Stimulated activated CD4-positive, alpha-beta T cell treated with anti-CD3 and anti-CD28 coated beads, TNF-alpha, amount 100 ng/mL, for 48 hours (primary cell): ENCODE results near the gene RNH1.
A peak's percentile ranks its signal among the peaks of the same experiment; 100 is the strongest.

Experiments
- DNase-seq, 3 donors: peaks; one replicate each; pipeline ENCODE4 v3.0.0-alpha.2; 2020; ENCODE audit warnings: low read depth in 3 of 3

Gene RNH1

DNA sequence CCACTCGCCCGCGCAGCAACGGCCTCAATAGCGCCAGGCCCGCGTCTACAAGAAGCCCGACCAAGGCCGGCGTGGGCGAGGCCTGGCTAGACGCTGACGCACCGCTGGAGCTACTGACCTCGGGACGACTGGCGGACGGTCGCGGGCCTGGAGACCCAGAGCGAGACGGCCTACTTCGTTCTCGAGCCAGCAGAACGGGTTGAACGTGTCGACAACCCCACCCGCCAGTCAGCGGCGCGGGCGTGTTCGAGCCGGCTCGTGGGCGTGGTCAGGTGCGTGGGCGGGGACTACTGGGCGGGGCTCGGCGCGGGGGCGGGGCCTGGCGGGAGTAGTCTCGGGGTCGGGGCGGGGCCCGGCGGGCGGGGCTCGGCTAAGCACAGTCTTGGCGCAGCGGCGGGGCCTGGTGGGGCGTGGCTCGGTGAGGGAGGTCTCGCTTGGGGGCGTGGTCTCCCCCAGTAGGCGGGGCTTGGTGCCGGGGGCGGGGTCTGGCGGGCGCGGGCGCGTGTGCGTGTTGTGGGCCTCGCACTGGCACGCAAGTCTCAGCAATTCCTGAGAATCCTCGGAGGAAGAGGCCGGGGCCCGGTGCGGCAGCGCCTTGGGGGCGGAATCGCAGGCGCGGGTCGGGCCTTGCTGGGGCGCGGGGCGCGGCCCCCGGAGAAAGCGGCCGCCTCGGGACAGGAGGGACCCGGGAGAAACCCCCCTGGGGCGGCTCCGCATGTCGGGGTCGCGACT is at the start of gene RNH1:
RNH1 (minus strand) TSS at position 248 of the 732 bp plus-strand sequence. CDS start 5,080 bp downstream, outside the sequence.
- DNase-seq: peak; percentile 98 to 100 (median 100)

DNA sequence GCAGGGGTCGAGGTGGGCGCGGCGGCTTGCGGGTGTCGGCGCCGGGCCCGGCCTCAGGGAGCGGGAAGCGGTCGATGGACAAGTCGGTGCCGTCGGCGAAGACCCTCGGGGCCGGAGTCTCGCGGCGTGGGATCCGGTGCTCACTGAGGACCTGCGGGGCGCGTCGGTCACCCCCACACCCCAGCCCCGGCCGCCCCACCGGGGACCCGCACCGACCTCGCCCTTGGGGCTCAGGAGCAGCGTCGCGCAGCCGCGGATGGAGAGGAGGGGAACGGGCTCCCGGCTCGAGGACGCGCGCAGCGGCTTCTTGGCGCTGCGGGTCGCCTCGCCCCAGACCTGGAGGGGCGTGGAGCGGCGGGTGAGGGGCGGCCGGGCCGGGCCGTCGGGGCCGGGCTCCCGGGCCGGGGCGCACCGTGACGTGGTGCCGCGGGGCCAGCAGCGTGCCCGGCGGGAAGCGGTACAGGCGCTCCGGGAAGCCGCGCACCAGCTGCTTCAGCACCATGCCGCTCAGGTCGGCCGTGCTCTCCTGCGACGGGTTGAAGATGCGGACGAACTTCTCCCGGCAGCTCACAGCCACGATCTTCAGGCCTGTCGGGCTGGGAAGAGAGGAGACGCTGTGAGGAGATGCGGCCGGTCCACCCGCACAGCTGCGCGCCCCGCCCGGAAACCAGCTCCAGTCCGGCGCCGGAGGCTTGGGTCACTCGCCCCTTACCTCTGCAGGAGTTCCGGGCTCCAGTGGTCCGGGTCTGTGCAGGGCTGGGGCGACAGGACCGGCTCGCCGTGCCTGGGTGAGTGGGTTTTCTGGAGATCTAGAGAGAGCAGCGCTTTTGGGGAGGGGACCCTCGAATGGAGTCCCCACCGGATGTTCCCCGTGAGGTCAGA is 49.0 kb upstream of the RNH1 start:
- no peak for DNase-seq

DNA sequence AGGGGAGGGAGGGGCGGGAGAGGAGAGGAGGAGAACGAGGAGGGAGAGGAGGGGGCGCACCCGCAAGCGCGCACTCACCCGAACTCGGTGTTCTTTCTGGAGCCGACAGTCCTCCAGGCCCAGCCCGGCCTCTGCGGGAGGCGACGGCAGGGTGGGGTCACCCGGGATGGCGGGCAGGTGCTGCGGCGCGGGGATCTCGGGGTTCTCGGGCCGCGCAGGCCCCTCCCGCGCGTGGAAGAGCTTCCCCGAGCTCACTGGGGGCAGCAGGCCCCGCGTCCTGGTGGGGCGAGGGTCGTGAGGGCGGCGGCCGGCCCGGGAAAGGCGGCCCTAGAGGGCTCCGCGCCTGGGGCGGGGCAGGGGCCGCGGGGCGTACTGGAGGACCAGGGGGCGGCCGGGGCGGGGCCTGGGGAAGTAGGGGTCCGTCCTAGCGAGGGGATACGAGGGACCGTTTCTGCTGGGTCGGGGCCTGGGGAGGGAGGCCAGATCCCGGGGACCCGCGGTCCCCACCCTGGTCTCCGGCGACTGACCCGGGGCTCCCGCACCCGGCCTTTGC is 48.3 kb upstream of the RNH1 start:
- DNase-seq: no peak

DNA sequence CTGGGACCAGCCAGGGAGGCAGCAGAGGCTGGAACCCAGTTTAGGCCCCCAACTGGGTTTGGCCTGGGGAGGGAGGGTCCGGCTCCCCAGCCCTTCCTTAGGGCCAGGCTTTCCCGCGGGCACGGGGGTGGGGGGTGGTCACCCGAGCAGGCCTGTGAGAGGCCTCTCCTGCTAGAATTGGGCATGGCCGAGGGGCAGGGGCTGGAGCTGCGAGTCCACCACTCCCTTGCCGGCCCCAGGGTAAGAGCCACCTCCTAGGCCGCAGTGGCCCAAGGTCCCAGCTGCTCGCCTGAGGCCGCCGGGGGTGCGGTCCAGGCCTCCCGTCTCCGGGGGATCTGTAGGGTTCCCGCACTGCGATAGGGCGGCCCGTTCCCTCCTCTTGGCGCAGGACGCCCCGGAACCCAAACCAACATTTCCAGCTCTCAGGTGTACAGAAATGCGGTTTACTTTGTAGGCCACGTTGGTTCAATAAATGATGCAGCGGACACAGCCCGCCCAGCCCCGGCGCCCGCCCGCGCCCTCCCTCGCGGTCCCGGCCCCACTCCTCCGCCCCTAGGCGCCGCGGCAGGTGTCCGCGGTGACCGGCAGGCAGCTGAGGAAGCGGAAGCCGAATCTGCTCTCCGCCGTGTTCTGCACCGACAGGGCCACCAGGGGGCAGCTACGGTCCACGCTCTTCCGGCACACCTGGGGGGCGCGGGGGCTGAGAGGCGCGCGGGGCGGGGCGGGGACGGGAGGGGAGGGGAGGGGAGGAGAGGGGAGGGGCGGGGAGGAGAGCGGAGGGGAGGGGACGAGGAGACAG is 47.6 kb upstream of the RNH1 start:
- DNase-seq: peak in 2 of 3 donors; percentile 45 to 73

DNA sequence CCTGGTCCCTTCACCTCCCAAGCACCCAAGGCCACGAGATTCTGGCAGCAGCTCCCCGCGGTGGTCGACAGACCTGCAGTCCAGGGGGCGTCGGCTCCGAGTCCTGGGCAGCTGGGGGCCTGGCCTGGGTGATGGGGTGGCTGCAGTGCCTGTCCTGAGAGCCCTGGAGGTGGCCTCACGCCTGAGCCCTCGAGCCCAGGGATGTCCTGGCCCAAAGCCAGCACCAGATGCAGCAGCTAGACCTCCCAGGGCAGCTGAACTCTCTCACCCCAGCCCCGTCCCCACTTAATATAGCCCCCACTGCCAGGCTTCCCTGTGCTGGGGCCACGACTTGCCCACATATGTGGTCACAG is 46.9 kb upstream of the RNH1 start:
- no peak for DNase-seq

DNA sequence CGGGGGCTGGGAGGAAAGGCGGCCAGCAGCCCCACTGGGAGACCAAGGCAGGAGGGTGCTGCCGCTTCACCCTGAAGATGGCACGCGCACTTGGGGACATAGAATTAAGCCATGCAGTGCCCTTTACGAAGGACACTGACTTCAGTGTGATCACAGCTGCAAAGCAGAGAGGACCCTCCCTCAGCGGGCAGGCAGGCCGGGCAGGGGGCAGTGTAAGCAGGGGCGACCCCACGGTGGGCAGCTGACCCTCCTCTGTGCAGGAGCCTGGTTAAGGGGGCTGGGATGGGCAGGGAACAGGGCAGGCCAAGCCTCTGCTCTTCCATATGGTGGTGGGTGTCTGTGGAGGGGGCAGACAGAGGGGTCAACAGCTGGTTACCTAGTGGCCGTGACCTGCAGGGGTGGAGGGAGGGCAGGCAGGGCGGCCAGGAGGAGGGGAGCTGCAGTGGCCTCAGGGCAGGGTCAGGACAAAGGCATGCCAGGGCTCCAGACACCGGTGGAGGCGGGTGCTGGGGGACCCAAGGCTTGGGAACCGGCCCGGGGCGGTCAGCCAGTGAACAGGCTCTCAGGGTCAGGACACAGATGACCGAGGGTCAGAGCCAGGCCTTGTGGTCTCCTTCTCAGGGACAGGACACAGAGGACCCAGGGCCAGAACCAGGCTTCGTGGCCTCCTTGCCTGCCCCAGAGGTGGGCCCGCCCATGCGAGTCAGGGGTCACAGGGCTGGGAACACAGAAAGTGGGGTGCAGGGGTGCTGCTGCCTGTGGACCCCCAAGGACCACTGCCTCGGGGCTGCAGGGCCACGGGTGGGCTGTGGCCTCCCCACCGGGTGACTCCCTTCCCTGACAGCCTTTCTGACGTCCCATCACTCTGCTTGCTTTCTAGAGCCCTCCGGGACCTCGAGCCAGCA is 46.3 kb upstream of the RNH1 start:
- DNase-seq: no peak

DNA sequence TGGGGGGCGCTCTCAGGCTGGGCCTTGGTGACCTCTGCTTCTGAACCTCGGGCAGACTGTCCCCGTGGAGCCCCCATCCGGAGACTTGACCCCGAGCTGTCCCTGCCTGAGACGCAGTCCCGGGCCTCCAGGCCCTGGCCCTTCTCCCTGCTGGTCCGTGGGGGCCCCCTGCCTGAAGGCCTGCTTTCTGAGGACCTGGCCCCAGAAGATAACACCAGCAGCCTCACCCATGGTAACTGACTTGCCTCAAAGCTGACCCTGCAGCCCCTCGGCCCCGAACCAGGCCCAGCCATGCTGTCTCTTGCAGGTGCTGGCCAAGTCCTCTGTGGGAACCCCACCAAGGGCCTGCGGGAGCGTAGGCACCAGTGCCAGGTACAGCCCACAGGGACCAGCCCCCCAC is 44.6 kb upstream of the RNH1 start:
- no peak for DNase-seq

DNA sequence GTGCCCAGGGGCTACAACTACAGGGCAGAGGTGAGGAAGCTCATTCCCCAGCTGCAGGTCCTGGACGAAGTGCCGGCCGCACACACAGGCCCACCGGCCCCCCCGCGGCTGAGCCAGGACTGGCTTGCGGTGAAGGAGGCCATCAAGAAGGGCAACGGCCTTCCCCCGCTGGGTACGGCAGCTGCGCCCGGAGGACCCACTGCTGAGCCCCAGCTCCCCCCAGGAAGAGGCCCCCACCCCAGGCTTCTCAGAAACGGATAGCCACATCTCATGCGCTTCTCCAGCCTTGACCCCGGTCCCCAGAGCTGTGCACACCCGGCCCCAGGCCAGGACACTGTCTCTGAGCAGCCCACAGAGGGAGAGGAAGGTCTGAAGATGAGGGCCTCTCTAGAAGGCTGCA is 44.1 kb upstream of the RNH1 start:
- DNase-seq: no peak

DNA sequence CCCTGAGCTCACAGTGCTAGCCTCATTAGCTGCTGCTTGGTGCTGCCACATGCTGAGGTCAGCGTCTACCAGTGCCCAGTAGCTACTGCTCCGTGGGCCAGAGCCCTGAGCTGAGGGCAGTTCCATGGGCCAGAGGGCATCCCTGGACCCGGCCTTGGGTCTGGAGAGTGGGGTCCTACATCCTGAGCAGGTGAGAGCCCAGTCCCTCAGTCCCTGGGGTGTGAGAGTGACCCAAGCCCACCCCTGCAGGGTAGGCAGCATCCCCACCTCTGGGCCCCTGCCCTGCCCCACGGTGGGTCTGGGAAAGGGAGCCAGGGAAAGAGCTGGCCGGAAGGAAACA is 43.7 kb upstream of the RNH1 start:
- no peak for DNase-seq

DNA sequence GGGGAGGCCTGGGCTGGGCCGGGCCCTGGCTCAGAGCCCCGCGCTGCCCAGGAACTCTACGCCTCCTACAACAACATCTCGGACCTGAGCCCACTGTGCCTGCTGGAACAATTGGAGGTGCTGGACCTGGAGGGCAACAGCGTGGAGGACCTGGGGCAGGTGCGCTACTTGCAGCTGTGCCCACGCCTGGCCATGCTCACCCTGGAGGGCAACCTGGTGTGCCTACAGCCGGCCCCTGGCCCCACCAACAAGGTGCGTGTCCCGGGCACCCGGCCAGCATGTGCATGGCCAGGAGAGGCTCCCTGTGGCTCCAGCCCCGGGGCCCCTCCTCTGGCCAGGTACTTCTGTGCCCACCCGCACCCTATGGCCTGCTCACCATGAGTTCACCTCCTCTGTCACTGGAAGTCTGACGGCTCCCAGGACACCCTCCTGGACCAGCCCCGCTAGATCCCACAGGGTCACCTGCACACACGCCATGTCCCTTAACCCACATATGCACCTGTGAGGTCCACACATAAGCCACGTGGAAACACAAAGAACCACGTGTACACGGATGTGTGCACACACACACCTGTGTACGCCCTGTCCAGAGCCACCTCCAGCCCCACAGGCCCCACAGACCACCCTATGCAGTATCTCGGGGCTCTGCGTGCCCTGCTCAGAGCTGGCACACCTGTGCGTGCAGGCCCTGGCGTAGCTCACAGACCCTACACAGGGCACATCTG is 43.1 kb upstream of the RNH1 start:
- DNase-seq: no peak

DNA sequence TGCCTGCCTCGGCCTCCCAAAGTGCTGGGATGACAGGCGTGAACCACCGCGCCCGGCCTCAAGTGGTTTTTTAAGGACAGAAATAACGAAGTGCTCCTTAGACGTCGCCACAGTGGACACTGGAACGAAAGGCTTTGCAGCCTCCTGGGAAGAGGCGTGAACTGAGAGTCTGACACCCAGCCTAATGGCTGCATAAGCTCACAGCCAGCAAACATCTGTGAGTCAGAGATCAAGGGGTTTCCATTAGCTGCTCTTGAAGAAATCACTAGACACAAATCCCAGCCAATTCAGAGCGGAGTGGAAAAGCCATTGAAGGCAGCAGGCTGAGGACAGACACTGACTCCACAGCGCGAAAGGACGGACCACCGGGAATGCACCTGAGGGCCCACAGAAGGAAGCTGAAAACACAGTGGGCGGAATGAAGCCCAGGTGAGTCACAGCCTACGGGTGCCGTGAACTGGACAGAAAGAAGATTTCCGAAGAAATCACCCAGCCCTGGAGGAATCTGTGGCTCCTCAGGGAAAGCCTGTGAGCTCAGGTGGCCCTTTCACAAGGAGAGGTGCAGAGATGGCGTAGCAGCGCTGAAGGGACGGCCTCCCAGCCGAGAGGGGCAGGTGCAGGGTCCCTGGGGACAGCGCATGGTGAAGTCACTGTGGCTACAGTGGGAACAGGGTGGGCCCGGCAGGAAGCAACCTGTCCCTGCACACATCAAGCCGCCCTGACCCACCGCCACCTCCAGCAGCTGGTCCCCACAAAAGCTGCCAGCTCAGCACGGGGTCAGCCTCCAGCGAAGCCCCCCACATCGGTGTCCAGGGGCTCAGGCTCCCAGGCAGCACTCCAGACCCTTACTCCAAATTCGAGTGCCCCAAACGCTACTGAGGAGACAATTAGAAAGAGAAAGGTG is 41.9 kb upstream of the RNH1 start:
- no peak for DNase-seq

DNA sequence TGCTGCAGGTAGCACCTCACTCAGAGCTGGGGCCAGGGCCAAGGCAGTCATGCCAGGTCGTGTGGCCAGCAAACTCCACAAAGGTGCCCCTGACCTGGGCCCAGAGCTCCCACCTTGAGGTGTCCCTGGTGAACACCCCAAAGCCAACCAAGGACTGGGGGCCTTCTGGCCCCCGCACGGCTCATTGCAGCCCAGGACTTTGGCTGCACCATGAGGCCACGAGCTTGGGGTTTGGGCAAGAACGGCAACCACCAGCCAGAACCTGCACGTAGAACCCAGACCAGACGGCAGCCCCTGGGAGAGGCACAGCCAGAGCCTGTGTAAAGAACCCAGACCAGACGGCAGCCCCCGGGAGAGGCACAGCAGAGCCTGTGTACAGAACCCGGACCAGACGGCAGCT is 38.1 kb upstream of the RNH1 start:
- DNase-seq: no peak

DNA sequence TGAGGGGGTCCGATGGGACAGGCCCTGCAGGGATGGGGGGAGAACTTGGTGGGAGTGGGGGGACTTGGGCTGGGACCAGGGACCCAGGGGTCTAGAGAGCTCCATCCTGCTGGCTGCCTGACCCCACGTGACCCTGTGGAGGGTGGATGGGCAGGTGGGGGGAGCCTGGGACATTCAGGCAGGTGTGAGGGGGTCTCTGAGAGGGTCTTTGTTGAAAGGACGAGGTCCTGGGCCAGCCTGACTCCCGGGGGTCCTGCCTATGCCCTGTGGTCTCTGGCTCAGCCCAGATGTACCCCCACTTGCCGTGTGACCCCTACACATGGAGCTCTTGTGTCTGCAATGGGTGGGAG is 37.8 kb upstream of the RNH1 start:
- no peak for DNase-seq

DNA sequence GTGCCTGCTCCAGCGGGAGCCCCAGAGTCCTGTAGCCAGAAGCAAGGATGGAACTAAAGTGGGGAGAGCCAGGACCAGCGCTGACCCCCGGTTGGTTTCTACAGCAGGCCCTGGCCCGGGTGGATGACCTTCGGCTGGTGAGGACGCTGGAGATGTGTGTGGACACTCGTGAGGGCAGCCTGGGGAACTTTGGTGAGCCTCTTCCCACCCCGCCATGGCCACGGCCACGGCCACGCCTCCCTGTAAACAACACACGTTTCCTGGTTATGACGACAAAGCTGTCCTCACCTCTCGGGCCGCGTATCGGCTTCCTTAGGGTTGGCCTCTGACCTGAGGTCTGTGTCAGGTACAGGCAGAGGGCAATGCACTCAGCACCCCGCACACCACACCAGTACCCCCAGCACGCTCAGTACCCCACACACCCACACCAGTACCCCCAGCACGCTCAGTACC is 34.4 kb upstream of the RNH1 start:
- DNase-seq: no peak

DNA sequence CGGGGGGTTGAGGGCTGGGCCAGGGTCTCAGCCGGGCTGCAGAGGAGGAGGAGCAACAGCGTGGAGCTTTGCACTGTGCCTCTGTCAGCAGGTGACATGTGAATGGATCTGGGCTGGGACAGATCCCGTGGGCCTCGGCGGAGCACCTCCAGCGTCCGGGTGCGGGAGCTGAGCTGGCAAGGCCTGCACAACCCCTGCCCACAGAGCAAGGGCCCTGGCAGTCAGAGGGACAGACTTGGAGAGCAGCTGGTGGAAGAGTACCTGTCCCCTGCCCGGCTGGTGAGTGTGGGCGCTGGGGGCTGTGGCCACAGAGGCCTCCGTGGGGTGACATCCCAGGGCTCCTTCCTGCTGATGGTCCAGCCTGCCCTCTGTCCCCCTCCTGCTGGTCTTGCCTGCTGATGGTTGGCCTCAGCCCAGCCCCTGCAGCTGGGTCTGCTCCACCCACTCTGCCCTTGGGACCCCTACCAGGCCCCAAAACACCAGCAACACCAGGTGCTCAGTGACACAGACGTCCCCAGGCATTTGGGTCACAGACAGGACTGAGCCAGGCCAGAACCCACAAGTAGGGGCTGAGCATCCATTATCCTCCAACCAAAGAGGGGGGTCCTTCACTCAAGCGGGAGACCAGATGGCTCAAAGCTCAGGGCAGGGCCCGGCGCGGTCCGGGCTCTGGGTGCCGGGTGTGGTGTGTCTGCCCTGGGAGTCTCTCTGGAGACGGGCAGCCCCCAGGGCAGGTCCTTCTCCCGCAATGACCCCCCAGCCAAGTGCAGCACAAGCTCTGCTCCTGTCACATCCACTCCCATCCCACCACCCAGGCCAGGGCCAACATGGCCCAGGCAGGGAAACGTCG is 33.8 kb upstream of the RNH1 start:
- DNase-seq: no peak

DNA sequence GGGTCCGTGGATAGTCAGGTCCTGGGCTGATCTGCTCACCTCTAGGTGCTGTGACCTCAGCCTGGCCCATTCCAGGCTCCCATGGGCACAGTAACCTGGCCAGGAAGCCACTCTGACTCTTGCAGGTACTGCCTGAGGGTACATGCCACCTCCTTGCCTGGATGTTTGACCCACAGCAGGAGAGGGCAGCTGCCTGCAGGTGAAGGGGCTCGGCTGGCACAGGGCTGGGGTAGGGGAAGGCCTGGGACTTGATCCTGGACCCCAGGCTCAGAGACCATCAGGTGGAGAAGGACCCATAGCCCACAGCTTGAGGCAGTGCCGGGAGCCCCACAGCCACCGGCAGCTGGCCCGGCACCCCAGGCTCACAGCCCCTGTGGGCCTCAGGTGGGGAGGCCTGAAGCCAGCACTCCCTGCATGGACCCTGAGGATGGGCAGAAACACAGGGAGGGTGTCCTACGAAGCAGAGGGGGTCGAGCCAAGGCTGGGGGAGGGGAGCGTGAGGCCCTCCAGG is 33.0 kb upstream of the RNH1 start:
- no peak for DNase-seq

DNA sequence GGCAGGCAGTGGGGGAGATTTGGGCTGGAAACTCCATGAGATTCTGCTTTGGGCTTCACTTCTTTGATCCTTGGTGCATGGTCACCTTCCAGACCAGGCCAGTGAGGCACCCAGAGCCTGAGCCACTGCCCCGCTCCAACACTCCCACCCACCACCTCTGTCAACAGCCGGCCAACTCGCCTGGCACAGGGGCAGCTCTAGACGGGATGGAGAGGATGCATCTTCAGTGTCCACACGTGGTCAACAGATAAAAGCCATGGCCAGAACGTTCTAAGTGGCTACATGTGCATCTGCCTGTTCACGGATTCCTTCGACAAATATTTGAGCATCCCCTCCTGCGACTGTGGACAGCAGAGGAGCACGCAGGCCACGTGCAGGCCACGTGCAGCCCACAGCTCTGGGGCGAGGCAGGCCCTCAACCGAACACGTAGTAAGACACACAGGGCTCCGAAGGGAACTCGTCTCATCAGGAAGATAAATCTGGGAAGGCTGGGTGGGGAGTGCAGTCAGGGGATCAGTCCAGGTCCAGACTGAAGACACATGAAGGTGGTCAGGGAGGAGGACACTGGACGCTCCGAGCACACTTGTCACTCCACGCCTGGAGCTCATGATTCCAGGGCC is 31.5 kb upstream of the RNH1 start:
- DNase-seq: no peak
